GM18505 (cell line): ENCODE data around the gene TMEM41A.
"Not testable (repeated sequence)": the region's sequence is repeated elsewhere in the genome, so short reads cannot be mapped to it uniquely, and the experiment has no call there.

Source experiments
- ATAC-seq: cut with Tn5 transposase; IDR thresholded peaks from one replicate; pipeline ENCODE4 v1.9.1; 2021; ENCODE audit not compliant: unreplicated experiment
- POLR2A ChIP-seq: IDR thresholded peaks from 4 replicates; pipeline ENCODE4 v1.6.1; 2011; ENCODE audit warnings: borderline replicate concordance; ENCODE audit not compliant: insufficient read depth, insufficient read length; ENCODE audit errors: extremely low read depth

TMEM41A gene

GRCh38 chr3:185517387-185518130 lies 18.7 kb upstream of the TMEM41A start:
- ATAC-seq = no peak
- TF ChIP-seq POLR2A = no peak

GRCh38 chr3:185511711-185512110 lies 12.9 kb upstream of the TMEM41A start:
- TF ChIP-seq POLR2A = no peak
- no peak for ATAC-seq

GRCh38 chr3:185508335-185508991 lies 9.6 kb upstream of the TMEM41A start:
- ATAC-seq = no peak
- no peak for TF ChIP-seq POLR2A

GRCh38 chr3:185507883-185508282 lies 9.0 kb upstream of the TMEM41A start:
- no peak for ATAC-seq
- no peak for TF ChIP-seq POLR2A

- no peak for TF ChIP-seq POLR2A
- no peak for ATAC-seq
These were observed 5.8 kb upstream of the TMEM41A start for GRCh38 chr3:185504636-185505035.

GRCh38 chr3:185503521-185503920 lies 4.7 kb upstream of the TMEM41A start:
- no peak for TF ChIP-seq POLR2A
- ATAC-seq = no peak

- ATAC-seq = no peak
These were observed 4.2 kb upstream of the TMEM41A start for GRCh38 chr3:185502987-185503386.

GRCh38 chr3:185490241-185490640 lies 8.6 kb downstream of the TMEM41A start:
- ATAC-seq = no peak
- TF ChIP-seq POLR2A = no peak

More at GRCh38 chr3:185502987-185503386, 4.2 kb upstream of the TMEM41A start:
- TF ChIP-seq POLR2A = no peak

GRCh38 chr3:185489462-185489861 lies 9.4 kb downstream of the TMEM41A start:
- TF ChIP-seq POLR2A = no peak
- no peak for ATAC-seq

GRCh38 chr3:185488465-185488864 lies 10.4 kb downstream of the TMEM41A start:
- ATAC-seq = no peak
- no peak for TF ChIP-seq POLR2A

GRCh38 chr3:185486394-185486793 lies 12.4 kb downstream of the TMEM41A start:
- TF ChIP-seq POLR2A = no peak
- no peak for ATAC-seq

- ATAC-seq = no peak
- no peak for TF ChIP-seq POLR2A
These were observed 14.5 kb downstream of the TMEM41A start for GRCh38 chr3:185484296-185484695.

- TF ChIP-seq POLR2A = no peak
- no peak for ATAC-seq
These were observed 19.4 kb downstream of the TMEM41A start for GRCh38 chr3:185479373-185479945.

- no peak for TF ChIP-seq POLR2A
- ATAC-seq = no peak
These were observed 21.5 kb downstream of the TMEM41A start for GRCh38 chr3:185477316-185477715.

- ATAC-seq = not testable (repeated sequence)
These were observed 23.9 kb downstream of the TMEM41A start for GRCh38 chr3:185474922-185475321.
